HEK293T (cell line): ENCODE measurements around the gene AKAP6.

Experiments used
- ARNT ChIP-seq: fragments of 450-650 bp; IDR thresholded peaks from 2 replicates; pipeline ENCODE4 v1.6.1; 2017; ENCODE audit warnings: mild to moderate bottlenecking
- FOXK2 ChIP-seq: fragments of 450-650 bp; IDR thresholded peaks from 2 replicates; pipeline ENCODE4 v1.6.1; 2016; ENCODE audit warnings: mild to moderate bottlenecking
- FOXM1 ChIP-seq: fragments of 450-650 bp; IDR thresholded peaks from 2 replicates; pipeline ENCODE4 v1.6.1; 2017; ENCODE audit warnings: mild to moderate bottlenecking, borderline replicate concordance
- HDGF ChIP-seq: fragments of 450-650 bp; IDR thresholded peaks from 2 replicates; pipeline ENCODE4 v1.6.1; 2017; ENCODE audit warnings: antibody characterized with exemption, borderline replicate concordance
- NFRKB ChIP-seq: fragments of 450-650 bp; IDR thresholded peaks from 2 replicates; pipeline ENCODE4 v1.6.1; 2016; ENCODE audit warnings: mild to moderate bottlenecking, moderate library complexity
- SP1 ChIP-seq: fragments of 450-650 bp; IDR thresholded peaks from 2 replicates; pipeline ENCODE4 v1.6.1; 2017
- SUZ12 ChIP-seq: fragments of 450-650 bp; IDR thresholded peaks from 2 replicates; pipeline ENCODE4 v1.6.1; 2016; ENCODE audit warnings: mild to moderate bottlenecking
- TARDBP ChIP-seq: fragments of 450-650 bp; IDR thresholded peaks from 2 replicates; pipeline ENCODE4 v1.6.1; 2016
- ZNF384 ChIP-seq: fragments of 450-650 bp; IDR thresholded peaks from 2 replicates; pipeline ENCODE4 v1.6.1; 2016

DNA sequence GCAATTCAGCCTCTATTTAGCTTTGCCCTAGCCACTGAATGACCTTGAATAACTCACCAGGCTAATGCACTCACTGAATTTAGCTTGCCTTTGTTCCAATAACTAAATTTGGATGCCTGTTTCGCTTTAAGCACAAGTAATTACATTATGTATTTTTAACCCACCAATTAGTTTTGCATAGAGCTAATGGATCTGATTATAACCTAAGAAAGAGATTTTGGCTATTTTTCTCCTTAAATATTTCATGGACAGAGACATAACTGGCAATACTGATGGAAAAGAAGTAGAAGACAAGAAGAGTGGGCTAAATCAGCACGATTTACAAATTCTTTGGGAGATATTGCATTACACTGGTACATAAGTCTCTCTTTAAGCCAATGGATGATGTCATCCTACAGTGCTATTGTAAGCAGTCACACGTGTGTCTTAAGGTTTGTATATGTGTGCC lies 85.7 kb downstream of the AKAP6 start:
- TF ChIP-seq NFRKB, result no peak
- TF ChIP-seq SUZ12, result no peak
- no peak for TF ChIP-seq ARNT
- no peak for TF ChIP-seq TARDBP
- TF ChIP-seq SP1, result no peak
- no peak for TF ChIP-seq HDGF
- no peak for TF ChIP-seq FOXM1
- no peak for TF ChIP-seq FOXK2
- no peak for TF ChIP-seq ZNF384
